GM23338 (cell line): ENCODE data around the gene FILIP1L. TPM values are rescaled to one million over a fixed set of nuclear protein-coding genes. Genes with fewer than 3 reads are reported as not detected.

Source experiments
- ATAC-seq: fragments of 200-7000 bp; cut with Tn5 transposase; 3 replicates; pipeline ENCODE4 v1.9.1; 2020
- DNase-seq: peaks from one replicate; pipeline ENCODE4 v3.0.0-alpha.2; 2015; ENCODE audit warnings: low spot score
- H2AFZ ChIP-seq: fragments of 200-600 bp; sonication (generic); 2 replicates; pipeline ENCODE4 v1.8.0; 2016; ENCODE audit warnings: antibody characterized with exemption, mild to moderate bottlenecking, moderate library complexity
- H3F3A ChIP-seq: fragments of 200-600 bp; sonication (generic); replicated peaks from 2 replicates; pipeline ENCODE4 v1.8.0; 2017; ENCODE audit warnings: antibody characterized with exemption, mixed run types, low read depth
- H3K27ac ChIP-seq: fragments of 200-600 bp; sonication (generic); 2 replicates; pipeline ENCODE4 v1.6.1; 2016; ENCODE audit warnings: low read depth
- H3K27me3 ChIP-seq: fragments of 200-600 bp; sonication (generic); 2 replicates; pipeline ENCODE4 v1.8.0; 2016; ENCODE audit warnings: mild to moderate bottlenecking, mixed run types, moderate library complexity; ENCODE audit not compliant: insufficient read depth
- H3K36me3 ChIP-seq: fragments of 200-600 bp; sonication (generic); 2 replicates; pipeline ENCODE4 v1.8.0; 2016; ENCODE audit warnings: mild to moderate bottlenecking; ENCODE audit not compliant: insufficient read depth
- H3K4me1 ChIP-seq: fragments of 200-600 bp; sonication (generic); 2 replicates; pipeline ENCODE4 v1.8.0; 2016; ENCODE audit warnings: mild to moderate bottlenecking, moderate library complexity; ENCODE audit not compliant: insufficient read depth
- H3K4me2 ChIP-seq: fragments of 200-600 bp; sonication (generic); 2 replicates; pipeline ENCODE4 v1.7.1; 2017; ENCODE audit warnings: mixed run types
- H3K4me3 ChIP-seq: fragments of 200-600 bp; sonication (generic); 2 replicates; pipeline ENCODE4 v1.6.1; 2016; ENCODE audit warnings: mixed run types
- H3K79me2 ChIP-seq: fragments of 200-600 bp; sonication (generic); replicated peaks from 2 replicates; pipeline ENCODE4 v1.8.0; 2017; ENCODE audit warnings: mild to moderate bottlenecking; ENCODE audit not compliant: insufficient read depth
- H3K9me2 ChIP-seq: fragments of 200-600 bp; sonication (generic); 2 replicates; pipeline ENCODE4 v1.8.0; 2017; ENCODE audit not compliant: insufficient read depth
- H4K20me1 ChIP-seq: fragments of 200-600 bp; sonication (generic); replicated peaks from 2 replicates; pipeline ENCODE4 v1.8.0; 2017; ENCODE audit warnings: mild to moderate bottlenecking; ENCODE audit not compliant: insufficient read depth
- H3K27ac Mint-ChIP-seq: 2 replicates; pipeline ENCODE4 v1.8.0; 2020; ENCODE audit warnings: inconsistent platforms, mild to moderate bottlenecking, moderate library complexity, mixed read lengths
- H3K27me3 Mint-ChIP-seq: 3 replicates; pipeline ENCODE4 v1.8.0; 2022; ENCODE audit warnings: low read depth, mild to moderate bottlenecking, moderate library complexity, mixed read lengths, inconsistent platforms; ENCODE audit not compliant: insufficient read depth, poor library complexity
- H3K36me3 Mint-ChIP-seq: 3 replicates; pipeline ENCODE4 v1.8.0; 2021; ENCODE audit warnings: low read depth, mild to moderate bottlenecking, inconsistent platforms, moderate library complexity, mixed read lengths
- H3K4me1 Mint-ChIP-seq: 3 replicates; pipeline ENCODE4 v1.8.0; 2020; ENCODE audit warnings: mild to moderate bottlenecking, inconsistent platforms, mixed read lengths
- H3K4me3 Mint-ChIP-seq: 3 replicates; pipeline ENCODE4 v1.8.0; 2021; ENCODE audit warnings: moderate library complexity, mild to moderate bottlenecking, inconsistent platforms, mixed read lengths
- H3K9me3 Mint-ChIP-seq: 3 replicates; pipeline ENCODE4 v1.8.0; 2020; ENCODE audit warnings: moderate library complexity, mild to moderate bottlenecking, inconsistent platforms, mixed read lengths
- CREB1 ChIP-seq: fragments of 250-450 bp; sonication (Bioruptor Pico); IDR thresholded peaks from 2 replicates; pipeline ENCODE4 v1.5.0; 2020; ENCODE audit warnings: low read depth, mild to moderate bottlenecking, moderate library complexity
- EZH2 ChIP-seq: fragments of 200-600 bp; sonication (generic); IDR thresholded peaks from one replicate; pipeline ENCODE4 v1.8.0; 2017; ENCODE audit warnings: antibody characterized with exemption, mild to moderate bottlenecking, low read depth; ENCODE audit not compliant: unreplicated experiment
- NANOG ChIP-seq: IDR thresholded peaks from 2 replicates; pipeline ENCODE4 v1.6.1; 2016; ENCODE audit warnings: antibody characterized with exemption, borderline replicate concordance
- POLR2AphosphoS5 ChIP-seq: IDR thresholded peaks from 2 replicates; pipeline ENCODE4 v1.6.1; 2016; ENCODE audit warnings: antibody characterized with exemption, low read depth
- STAT1 ChIP-seq: IDR thresholded peaks from one replicate; pipeline ENCODE4 v1.6.1; 2016; ENCODE audit warnings: antibody characterized with exemption; ENCODE audit not compliant: unreplicated experiment
- ZNF114 ChIP-seq: fragments of 250-450 bp; sonication (Bioruptor Pico); IDR thresholded peaks from 2 replicates; pipeline ENCODE4 v1.5.0; 2020; ENCODE audit warnings: mild to moderate bottlenecking, moderate library complexity
- polyA plus RNA-seq: library from polyadenylated mRNA; unstranded; fragments of >200 nt; fragmentation: Nextera tagmentation; extraction: Ambion mirVana; gene quantifications from 2 replicates; pipeline ENCODE4 v1.2.1, GENCODE V29; 2016
- total RNA-seq: library from RNA; depleted of rRNA; stranded (reverse); fragments of >200 nt; shearing (Covaris generic); gene quantifications from 2 replicates; pipeline ENCODE4 v1.2.3, GENCODE V29; 2014
- TF ChIP-seq, protein P1 (sequence below): IDR thresholded peaks from one replicate; pipeline ENCODE4 v1.6.1; 2018; ENCODE audit warnings: antibody characterized with exemption; ENCODE audit not compliant: unreplicated experiment
- TF ChIP-seq, protein P2 (sequence below), 2 experiments: fragments of 200-600 bp in 1 of 2; sonication (generic) in 1 of 2; conservative IDR thresholded peaks; 2 replicates each; pipeline versions ENCODE4 v1.5.1 to v1.6.1; 2016 to 2017; ENCODE audit warnings: antibody characterized with exemption in 2 of 2, low read depth in 2 of 2, mild to moderate bottlenecking in 2 of 2, moderate library complexity in 1 of 2
- TF ChIP-seq, protein P3 (sequence below): fragments of 250-450 bp; sonication (Bioruptor Pico); IDR thresholded peaks from 2 replicates; pipeline ENCODE4 v1.5.0; 2020; ENCODE audit warnings: mild to moderate bottlenecking, moderate library complexity

Gene FILIP1L
- total and polyA plus RNA-seq, 2 experiments from 2014 or later: 1.6 TPM; not detected in 1

DNA sequence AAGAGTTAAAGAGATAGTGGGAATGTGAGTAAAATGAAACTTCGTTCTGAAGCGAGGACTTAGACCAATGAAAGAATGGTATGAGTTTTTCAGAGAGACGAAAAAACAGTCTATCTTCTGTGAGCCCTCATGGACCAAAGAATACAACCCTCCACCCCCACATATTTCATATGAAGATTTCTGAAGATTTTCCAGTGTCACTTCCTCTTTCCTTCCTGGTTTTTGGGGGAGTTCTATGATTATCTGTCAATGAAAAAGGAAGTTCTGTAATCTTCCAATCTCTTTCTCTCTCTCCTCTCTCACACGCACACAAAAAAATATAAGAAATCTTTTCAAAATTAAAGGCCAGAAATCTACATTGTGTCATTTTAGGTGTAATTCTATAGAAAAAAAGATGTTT is 269.0 kb downstream of the FILIP1L start (continued):
- TF ChIP-seq, protein P1, sequence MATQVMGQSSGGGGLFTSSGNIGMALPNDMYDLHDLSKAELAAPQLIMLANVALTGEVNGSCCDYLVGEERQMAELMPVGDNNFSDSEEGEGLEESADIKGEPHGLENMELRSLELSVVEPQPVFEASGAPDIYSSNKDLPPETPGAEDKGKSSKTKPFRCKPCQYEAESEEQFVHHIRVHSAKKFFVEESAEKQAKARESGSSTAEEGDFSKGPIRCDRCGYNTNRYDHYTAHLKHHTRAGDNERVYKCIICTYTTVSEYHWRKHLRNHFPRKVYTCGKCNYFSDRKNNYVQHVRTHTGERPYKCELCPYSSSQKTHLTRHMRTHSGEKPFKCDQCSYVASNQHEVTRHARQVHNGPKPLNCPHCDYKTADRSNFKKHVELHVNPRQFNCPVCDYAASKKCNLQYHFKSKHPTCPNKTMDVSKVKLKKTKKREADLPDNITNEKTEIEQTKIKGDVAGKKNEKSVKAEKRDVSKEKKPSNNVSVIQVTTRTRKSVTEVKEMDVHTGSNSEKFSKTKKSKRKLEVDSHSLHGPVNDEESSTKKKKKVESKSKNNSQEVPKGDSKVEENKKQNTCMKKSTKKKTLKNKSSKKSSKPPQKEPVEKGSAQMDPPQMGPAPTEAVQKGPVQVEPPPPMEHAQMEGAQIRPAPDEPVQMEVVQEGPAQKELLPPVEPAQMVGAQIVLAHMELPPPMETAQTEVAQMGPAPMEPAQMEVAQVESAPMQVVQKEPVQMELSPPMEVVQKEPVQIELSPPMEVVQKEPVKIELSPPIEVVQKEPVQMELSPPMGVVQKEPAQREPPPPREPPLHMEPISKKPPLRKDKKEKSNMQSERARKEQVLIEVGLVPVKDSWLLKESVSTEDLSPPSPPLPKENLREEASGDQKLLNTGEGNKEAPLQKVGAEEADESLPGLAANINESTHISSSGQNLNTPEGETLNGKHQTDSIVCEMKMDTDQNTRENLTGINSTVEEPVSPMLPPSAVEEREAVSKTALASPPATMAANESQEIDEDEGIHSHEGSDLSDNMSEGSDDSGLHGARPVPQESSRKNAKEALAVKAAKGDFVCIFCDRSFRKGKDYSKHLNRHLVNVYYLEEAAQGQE: no peak
- TF ChIP-seq EZH2 (no peak), NANOG (no peak), ZNF114 (no peak), POLR2AphosphoS5 (no peak), CREB1 (CRISPR knock-in tag) (no peak), STAT1 (no peak)
- TF ChIP-seq, protein P2, sequence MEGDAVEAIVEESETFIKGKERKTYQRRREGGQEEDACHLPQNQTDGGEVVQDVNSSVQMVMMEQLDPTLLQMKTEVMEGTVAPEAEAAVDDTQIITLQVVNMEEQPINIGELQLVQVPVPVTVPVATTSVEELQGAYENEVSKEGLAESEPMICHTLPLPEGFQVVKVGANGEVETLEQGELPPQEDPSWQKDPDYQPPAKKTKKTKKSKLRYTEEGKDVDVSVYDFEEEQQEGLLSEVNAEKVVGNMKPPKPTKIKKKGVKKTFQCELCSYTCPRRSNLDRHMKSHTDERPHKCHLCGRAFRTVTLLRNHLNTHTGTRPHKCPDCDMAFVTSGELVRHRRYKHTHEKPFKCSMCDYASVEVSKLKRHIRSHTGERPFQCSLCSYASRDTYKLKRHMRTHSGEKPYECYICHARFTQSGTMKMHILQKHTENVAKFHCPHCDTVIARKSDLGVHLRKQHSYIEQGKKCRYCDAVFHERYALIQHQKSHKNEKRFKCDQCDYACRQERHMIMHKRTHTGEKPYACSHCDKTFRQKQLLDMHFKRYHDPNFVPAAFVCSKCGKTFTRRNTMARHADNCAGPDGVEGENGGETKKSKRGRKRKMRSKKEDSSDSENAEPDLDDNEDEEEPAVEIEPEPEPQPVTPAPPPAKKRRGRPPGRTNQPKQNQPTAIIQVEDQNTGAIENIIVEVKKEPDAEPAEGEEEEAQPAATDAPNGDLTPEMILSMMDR (conservative IDR thresholded peaks at IDR 0.05; ENCODE audit: low read depth in 2 of 2): no peak

DNA sequence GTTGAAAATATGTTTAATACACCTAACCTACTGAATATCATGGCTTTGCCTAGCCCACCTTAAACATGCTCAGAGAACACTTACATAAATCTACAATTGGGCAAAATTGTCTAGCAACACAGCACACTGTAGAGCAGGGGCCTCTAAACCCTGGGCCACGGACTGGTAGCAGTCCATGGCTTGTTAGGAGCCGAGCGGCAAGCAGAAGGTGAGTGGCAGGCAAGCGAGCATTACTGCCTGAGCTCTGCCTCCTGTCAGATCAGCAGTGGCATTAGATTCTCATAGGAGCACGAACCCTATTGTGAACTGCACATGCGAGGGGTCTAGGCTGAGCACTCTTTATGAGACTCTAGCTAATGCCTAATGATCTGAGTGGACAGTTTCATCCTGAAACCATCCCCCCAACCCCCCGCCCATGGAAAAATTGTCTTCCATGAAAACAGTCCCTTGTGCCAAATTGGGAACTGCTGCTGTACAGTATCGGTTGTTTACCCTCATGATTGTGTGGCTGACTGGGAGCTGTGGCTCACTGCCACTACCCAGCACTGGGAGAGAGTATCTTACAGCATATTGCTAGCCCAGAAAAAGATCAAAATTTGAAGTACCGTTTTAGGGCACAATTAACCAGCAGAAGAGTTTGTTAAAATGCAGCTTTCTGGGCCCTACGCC is 270.6 kb downstream of the FILIP1L start:
- no peak overlapping the region; the same call in 1 of the 2 replicates for H3K27ac Mint-ChIP-seq
- no peak overlapping the region for H3K4me3 Mint-ChIP-seq
- peaks cover 3% of the 10 kb centered on the region for H3K27me3 Mint-ChIP-seq
- Histone ChIP-seq H3K4me2 (no peak overlapping the region), H3F3A (no peaks in the 10 kb centered on the region), H3K4me3 (no peak overlapping the region), H4K20me1 (no peaks in the 10 kb centered on the region), H2AFZ (no peak overlapping the region), H3K36me3 (no peaks in the 10 kb centered on the region), H3K4me1 (peaks cover 9% of the 10 kb centered on the region), H3K9me2 (no peaks in the 10 kb centered on the region), H3K27ac (no peak overlapping the region), H3K27me3 (no peaks in the 10 kb centered on the region), H3K79me2 (peaks cover 57% of the 10 kb centered on the region)
- peaks cover 34% of the 10 kb centered on the region for H3K4me1 Mint-ChIP-seq
- no peak for DNase-seq
- ATAC-seq: peak; percentile 58
- no peaks in the 10 kb centered on the region for H3K36me3 Mint-ChIP-seq
- H3K9me3 Mint-ChIP-seq: no peaks in the 10 kb centered on the region
- no peak for TF ChIP-seq EZH2
- TF ChIP-seq STAT1: no peak
- TF ChIP-seq, protein P1: no peak
- TF ChIP-seq, protein P3, sequence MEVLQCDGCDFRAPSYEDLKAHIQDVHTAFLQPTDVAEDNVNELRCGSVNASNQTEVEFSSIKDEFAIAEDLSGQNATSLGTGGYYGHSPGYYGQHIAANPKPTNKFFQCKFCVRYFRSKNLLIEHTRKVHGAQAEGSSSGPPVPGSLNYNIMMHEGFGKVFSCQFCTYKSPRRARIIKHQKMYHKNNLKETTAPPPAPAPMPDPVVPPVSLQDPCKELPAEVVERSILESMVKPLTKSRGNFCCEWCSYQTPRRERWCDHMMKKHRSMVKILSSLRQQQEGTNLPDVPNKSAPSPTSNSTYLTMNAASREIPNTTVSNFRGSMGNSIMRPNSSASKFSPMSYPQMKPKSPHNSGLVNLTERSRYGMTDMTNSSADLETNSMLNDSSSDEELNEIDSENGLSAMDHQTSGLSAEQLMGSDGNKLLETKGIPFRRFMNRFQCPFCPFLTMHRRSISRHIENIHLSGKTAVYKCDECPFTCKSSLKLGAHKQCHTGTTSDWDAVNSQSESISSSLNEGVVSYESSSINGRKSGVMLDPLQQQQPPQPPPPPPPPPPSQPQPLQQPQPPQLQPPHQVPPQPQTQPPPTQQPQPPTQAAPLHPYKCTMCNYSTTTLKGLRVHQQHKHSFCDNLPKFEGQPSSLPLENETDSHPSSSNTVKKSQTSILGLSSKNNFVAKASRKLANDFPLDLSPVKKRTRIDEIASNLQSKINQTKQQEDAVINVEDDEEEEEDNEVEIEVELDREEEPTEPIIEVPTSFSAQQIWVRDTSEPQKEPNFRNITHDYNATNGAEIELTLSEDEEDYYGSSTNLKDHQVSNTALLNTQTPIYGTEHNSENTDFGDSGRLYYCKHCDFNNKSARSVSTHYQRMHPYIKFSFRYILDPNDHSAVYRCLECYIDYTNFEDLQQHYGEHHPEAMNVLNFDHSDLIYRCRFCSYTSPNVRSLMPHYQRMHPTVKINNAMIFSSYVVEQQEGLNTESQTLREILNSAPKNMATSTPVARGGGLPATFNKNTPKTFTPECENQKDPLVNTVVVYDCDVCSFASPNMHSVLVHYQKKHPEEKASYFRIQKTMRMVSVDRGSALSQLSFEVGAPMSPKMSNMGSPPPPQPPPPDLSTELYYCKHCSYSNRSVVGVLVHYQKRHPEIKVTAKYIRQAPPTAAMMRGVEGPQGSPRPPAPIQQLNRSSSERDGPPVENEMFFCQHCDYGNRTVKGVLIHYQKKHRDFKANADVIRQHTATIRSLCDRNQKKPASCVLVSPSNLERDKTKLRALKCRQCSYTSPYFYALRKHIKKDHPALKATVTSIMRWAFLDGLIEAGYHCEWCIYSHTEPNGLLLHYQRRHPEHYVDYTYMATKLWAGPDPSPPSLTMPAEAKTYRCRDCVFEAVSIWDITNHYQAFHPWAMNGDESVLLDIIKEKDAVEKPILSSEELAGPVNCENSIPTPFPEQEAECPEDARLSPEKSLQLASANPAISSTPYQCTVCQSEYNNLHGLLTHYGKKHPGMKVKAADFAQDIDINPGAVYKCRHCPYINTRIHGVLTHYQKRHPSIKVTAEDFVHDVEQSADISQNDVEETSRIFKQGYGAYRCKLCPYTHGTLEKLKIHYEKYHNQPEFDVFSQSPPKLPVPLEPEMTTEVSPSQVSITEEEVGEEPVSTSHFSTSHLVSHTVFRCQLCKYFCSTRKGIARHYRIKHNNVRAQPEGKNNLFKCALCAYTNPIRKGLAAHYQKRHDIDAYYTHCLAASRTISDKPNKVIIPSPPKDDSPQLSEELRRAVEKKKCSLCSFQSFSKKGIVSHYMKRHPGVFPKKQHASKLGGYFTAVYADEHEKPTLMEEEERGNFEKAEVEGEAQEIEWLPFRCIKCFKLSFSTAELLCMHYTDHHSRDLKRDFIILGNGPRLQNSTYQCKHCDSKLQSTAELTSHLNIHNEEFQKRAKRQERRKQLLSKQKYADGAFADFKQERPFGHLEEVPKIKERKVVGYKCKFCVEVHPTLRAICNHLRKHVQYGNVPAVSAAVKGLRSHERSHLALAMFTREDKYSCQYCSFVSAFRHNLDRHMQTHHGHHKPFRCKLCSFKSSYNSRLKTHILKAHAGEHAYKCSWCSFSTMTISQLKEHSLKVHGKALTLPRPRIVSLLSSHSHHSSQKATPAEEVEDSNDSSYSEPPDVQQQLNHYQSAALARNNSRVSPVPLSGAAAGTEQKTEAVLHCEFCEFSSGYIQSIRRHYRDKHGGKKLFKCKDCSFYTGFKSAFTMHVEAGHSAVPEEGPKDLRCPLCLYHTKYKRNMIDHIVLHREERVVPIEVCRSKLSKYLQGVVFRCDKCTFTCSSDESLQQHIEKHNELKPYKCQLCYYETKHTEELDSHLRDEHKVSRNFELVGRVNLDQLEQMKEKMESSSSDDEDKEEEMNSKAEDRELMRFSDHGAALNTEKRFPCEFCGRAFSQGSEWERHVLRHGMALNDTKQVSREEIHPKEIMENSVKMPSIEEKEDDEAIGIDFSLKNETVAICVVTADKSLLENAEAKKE (CRISPR knock-in tag): no peak
- TF ChIP-seq ZNF114: no peak
